Measurements from ENCODE around the gene NOTCH3. TPM values are rescaled to one million over a fixed set of nuclear protein-coding genes. Genes with fewer than 3 reads are reported as not detected.

Gene NOTCH3
- total RNA-seq, 1 donor from 2014 or later = 162 TPM

DNA sequence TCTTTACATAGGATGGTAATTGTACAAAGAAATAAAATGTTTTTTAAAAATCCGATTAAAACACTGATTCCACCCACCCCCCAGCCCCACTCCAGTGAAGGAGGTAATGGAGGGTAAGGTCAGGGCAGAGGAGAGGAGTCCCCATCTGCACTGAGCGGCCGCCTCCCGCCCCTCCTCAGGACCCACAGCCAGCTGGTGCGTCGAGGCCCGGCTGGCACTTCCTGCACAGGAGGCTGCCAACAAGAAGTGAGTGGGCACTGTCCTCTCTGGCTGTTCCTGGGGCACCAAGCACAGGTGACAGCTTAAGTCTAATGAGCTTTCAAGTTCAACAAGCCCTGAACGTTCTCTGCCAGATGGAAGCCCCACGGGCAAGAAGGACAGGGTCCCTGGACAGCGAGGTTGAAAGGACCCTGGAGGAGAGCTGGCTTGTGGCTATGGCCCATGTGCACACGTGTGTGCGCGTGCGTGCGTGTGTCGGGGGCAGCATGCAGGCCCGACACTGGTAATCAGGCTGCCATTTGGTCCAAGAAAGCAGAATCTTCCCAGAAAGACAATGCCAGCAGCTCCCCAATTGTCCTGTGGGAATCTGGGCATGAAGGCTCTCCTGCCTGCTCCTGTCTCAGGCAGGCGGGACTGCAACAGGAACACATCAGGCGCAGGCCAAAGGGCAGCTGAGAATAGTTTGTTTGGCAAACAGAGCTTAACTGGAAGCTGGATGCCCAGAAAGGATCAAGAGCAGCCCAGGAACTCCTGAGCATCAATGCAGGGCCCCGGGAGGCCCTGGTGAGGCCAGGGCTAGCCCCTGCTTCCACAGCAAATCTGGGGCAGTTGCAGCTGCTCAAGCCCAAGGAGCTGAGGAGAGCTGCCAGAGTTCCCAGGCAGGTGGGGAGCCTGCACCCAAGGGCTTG is 46.6 kb upstream of the NOTCH3 start:
- peak overlapping the region; percentile 18 for H3K27ac Mint-ChIP-seq (ENCODE audit: unreplicated experiment)
- peaks cover 8% of the 10 kb centered on the region for H3K36me3 Mint-ChIP-seq (ENCODE audit: low read depth, unreplicated experiment)
- TF ChIP-seq EZH2 (IDR thresholded peaks at IDR 0.05; ENCODE audit: insufficient read depth, low read length) = no peak
- TF ChIP-seq, protein P1, sequence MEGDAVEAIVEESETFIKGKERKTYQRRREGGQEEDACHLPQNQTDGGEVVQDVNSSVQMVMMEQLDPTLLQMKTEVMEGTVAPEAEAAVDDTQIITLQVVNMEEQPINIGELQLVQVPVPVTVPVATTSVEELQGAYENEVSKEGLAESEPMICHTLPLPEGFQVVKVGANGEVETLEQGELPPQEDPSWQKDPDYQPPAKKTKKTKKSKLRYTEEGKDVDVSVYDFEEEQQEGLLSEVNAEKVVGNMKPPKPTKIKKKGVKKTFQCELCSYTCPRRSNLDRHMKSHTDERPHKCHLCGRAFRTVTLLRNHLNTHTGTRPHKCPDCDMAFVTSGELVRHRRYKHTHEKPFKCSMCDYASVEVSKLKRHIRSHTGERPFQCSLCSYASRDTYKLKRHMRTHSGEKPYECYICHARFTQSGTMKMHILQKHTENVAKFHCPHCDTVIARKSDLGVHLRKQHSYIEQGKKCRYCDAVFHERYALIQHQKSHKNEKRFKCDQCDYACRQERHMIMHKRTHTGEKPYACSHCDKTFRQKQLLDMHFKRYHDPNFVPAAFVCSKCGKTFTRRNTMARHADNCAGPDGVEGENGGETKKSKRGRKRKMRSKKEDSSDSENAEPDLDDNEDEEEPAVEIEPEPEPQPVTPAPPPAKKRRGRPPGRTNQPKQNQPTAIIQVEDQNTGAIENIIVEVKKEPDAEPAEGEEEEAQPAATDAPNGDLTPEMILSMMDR (IDR thresholded peaks at IDR 0.05; ENCODE audit: insufficient read depth, low read depth, low read length) = no peak
- Histone ChIP-seq H3K9me3 (ENCODE audit: insufficient read depth, low read depth, low read length) (no peaks in the 10 kb centered on the region), H4K20me1 (ENCODE audit: insufficient read depth, low read length) (peaks cover 80% of the 10 kb centered on the region), H3K27ac (ENCODE audit: low read depth, low read length) (peak overlapping the region; percentile 99), H3K4me2 (ENCODE audit: low read length) (no peak overlapping the region), H3K27me3 (ENCODE audit: insufficient read depth, low read length) (no peaks in the 10 kb centered on the region), H3K79me2 (ENCODE audit: insufficient read depth, low read length) (peaks cover 65% of the 10 kb centered on the region), H3K4me3 (ENCODE audit: insufficient read depth, low read depth, low read length) (no peak overlapping the region), H3K36me3 (ENCODE audit: insufficient read depth, low read length) (peaks cover 15% of the 10 kb centered on the region), H3K4me1 (ENCODE audit: insufficient read depth, low read length) (peaks cover 48% of the 10 kb centered on the region), H3K9ac (ENCODE audit: low read length) (peak overlapping the region; percentile 89), H2AFZ (ENCODE audit: low read depth, low read length) (no peak overlapping the region)
- no peaks in the 10 kb centered on the region for H3K27me3 Mint-ChIP-seq (ENCODE audit: low read depth, unreplicated experiment)
- no peaks in the 10 kb centered on the region for H3K9me3 Mint-ChIP-seq (ENCODE audit: unreplicated experiment)
- H3K4me1 Mint-ChIP-seq (ENCODE audit: low read depth, unreplicated experiment) = peaks cover 63% of the 10 kb centered on the region
- no peak for DNase-seq (ENCODE audit: low read depth)
- H3K4me3 Mint-ChIP-seq (ENCODE audit: unreplicated experiment) = no peak overlapping the region
- no peak for FAIRE-seq

DNA sequence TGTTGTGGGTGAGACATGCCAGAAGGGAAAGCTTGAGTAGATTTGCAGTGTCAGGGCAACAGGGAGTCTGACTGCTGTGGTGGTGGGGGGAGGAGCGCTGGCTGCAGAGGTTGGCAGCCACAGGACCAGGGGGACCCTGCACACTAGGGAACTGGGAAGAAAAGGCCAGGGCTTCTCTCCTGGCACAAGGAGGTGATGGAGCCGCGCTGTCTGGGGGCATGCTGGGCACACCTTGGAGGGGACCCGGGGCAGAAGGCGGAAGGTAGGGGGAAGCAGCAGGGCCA is 45.3 kb upstream of the NOTCH3 start:
- Mint-ChIP-seq H3K27ac (ENCODE audit: unreplicated experiment) (peak overlapping the region; percentile 20), H3K4me1 (ENCODE audit: low read depth, unreplicated experiment) (peaks cover 59% of the 10 kb centered on the region), H3K9me3 (ENCODE audit: unreplicated experiment) (no peaks in the 10 kb centered on the region), H3K27me3 (ENCODE audit: low read depth, unreplicated experiment) (no peaks in the 10 kb centered on the region), H3K4me3 (ENCODE audit: unreplicated experiment) (peak overlapping the region; percentile 4), H3K36me3 (ENCODE audit: low read depth, unreplicated experiment) (peaks cover 8% of the 10 kb centered on the region)
- Histone ChIP-seq H3K9ac (ENCODE audit: low read length) (no peak overlapping the region), H3K9me3 (ENCODE audit: insufficient read depth, low read depth, low read length) (no peaks in the 10 kb centered on the region), H3K36me3 (ENCODE audit: insufficient read depth, low read length) (peaks cover 15% of the 10 kb centered on the region), H3K4me2 (ENCODE audit: low read length) (no peak overlapping the region), H3K79me2 (ENCODE audit: insufficient read depth, low read length) (peaks cover 65% of the 10 kb centered on the region), H3K27me3 (ENCODE audit: insufficient read depth, low read length) (no peaks in the 10 kb centered on the region), H3K4me1 (ENCODE audit: insufficient read depth, low read length) (peaks cover 37% of the 10 kb centered on the region), H3K4me3 (ENCODE audit: insufficient read depth, low read depth, low read length) (no peak overlapping the region), H3K27ac (ENCODE audit: low read depth, low read length) (no peak overlapping the region), H4K20me1 (ENCODE audit: insufficient read depth, low read length) (peaks cover 78% of the 10 kb centered on the region), H2AFZ (ENCODE audit: low read depth, low read length) (no peak overlapping the region)
- TF ChIP-seq, protein P1 (IDR thresholded peaks at IDR 0.05; ENCODE audit: insufficient read depth, low read depth, low read length) = no peak
- no peak for TF ChIP-seq EZH2 (IDR thresholded peaks at IDR 0.05; ENCODE audit: insufficient read depth, low read length)
- no peak for FAIRE-seq
- DNase-seq (ENCODE audit: low read depth) = no peak

Measured in astrocyte (in vitro differentiated cells and primary cell).